Smooth muscle cell (in vitro differentiated cells): ENCODE measurements around the gene TEAD1. TPM values are rescaled to one million over a fixed set of nuclear protein-coding genes. Genes with fewer than 3 reads are reported as not detected.

Experiments
- DNase-seq: peaks from one replicate; lab custom pipeline; 2025; ENCODE audit not compliant: unreplicated experiment; lab: John Stamatoyannopoulos, UW
- H2AFZ ChIP-seq: fragments of 200-600 bp; sonication (generic); 2 replicates; pipeline ENCODE4 v1.6.0; 2016; ENCODE audit warnings: antibody characterized with exemption, low read depth, mild to moderate bottlenecking
- H3F3A ChIP-seq: fragments of 200-600 bp; sonication (generic); 2 replicates; pipeline ENCODE4 v1.6.0; 2017; ENCODE audit warnings: antibody characterized with exemption, low read depth
- H3K27ac ChIP-seq: fragments of 200-600 bp; sonication (generic); 2 replicates; pipeline ENCODE4 v1.5.1; 2016; ENCODE audit warnings: low read depth, mild to moderate bottlenecking
- H3K27me3 ChIP-seq: fragments of 200-600 bp; sonication (generic); 2 replicates; pipeline ENCODE4 v1.6.1; 2016; ENCODE audit warnings: low read depth, mild to moderate bottlenecking
- H3K36me3 ChIP-seq: fragments of 200-600 bp; sonication (generic); 2 replicates; pipeline ENCODE4 v1.5.1; 2016; ENCODE audit warnings: low read depth
- H3K4me1 ChIP-seq: fragments of 200-600 bp; sonication (generic); 2 replicates; pipeline ENCODE4 v1.5.1; 2016; ENCODE audit warnings: low read depth
- H3K4me2 ChIP-seq: fragments of 200-600 bp; sonication (generic); 2 replicates; pipeline ENCODE4 v1.6.0; 2016; ENCODE audit warnings: mild to moderate bottlenecking
- H3K4me3 ChIP-seq: fragments of 200-600 bp; sonication (generic); 2 replicates; pipeline ENCODE4 v1.5.1; 2016; ENCODE audit warnings: mild to moderate bottlenecking
- H3K79me2 ChIP-seq: fragments of 200-600 bp; sonication (generic); 2 replicates; pipeline ENCODE4 v1.6.0; 2016; ENCODE audit warnings: low read depth, mild to moderate bottlenecking
- H3K9ac ChIP-seq: fragments of 200-600 bp; sonication (generic); 2 replicates; pipeline ENCODE4 v1.6.0; 2016; ENCODE audit warnings: low read depth
- H3K9me3 ChIP-seq: fragments of 200-600 bp; sonication (generic); replicated peaks from 2 replicates; pipeline ENCODE4 v1.5.1; 2016; ENCODE audit warnings: low read depth
- H4K20me1 ChIP-seq: fragments of 200-600 bp; sonication (generic); 2 replicates; pipeline ENCODE4 v1.6.0; 2016; ENCODE audit warnings: low read depth
- CTCF ChIP-seq: fragments of 200-600 bp; sonication (generic); IDR thresholded peaks from 2 replicates; pipeline ENCODE4 v1.5.1; 2017; ENCODE audit warnings: borderline replicate concordance, mild to moderate bottlenecking, antibody characterized with exemption; ENCODE audit not compliant: insufficient read depth, poor library complexity, severe bottlenecking
- WGBS: methylation state at CpG from one replicate; pipeline ENCODE4 v1.1.7; 2016; ENCODE audit warnings: low lambda C conversion rate; 5-methylcytosine and 5-hydroxymethylcytosine counted together
- polyA plus RNA-seq: library from polyadenylated mRNA; unstranded; fragments of >200 nt; fragmentation: Nextera tagmentation; extraction: Ambion mirVana; gene quantifications from 2 replicates; pipeline ENCODE4 v1.2.1, GENCODE V29; 2016
- total RNA-seq: library from RNA; depleted of rRNA; stranded (reverse); fragments of >200 nt; gene quantifications from 2 replicates; pipeline ENCODE4 v1.2.3, GENCODE V29; 2014

Gene TEAD1
- total and polyA plus RNA-seq, 2 experiments from 2014 or later: 63.0 to 181 TPM

GRCh38 chr11:12634329-12634728 is 39.9 kb upstream of the TEAD1 start:
- no peak overlapping the region for H3K9ac ChIP-seq
- H3K36me3 ChIP-seq: no peaks in the 10 kb centered on the region
- no peaks in the 10 kb centered on the region for H3K27me3 ChIP-seq
- H3K4me3 ChIP-seq: no peak overlapping the region
- no peaks in the 10 kb centered on the region for H3K9me3 ChIP-seq
- H3K4me2 ChIP-seq: no peak overlapping the region
- H3F3A ChIP-seq: no peaks in the 10 kb centered on the region
- no peak for TF ChIP-seq CTCF
- H3K4me1 ChIP-seq: no peaks in the 10 kb centered on the region
- 100% methylated on average over 1 of the region's 1 CpG for WGBS
- no peaks in the 10 kb centered on the region for H3K79me2 ChIP-seq
- no peak for DNase-seq
- H4K20me1 ChIP-seq: no peaks in the 10 kb centered on the region
- no peak overlapping the region for H2AFZ ChIP-seq
- H3K27ac ChIP-seq: no peak overlapping the region

GRCh38 chr11:12636871-12637410 is 37.3 kb upstream of the TEAD1 start:
- Histone ChIP-seq H3K27me3 (no peaks in the 10 kb centered on the region), H3K4me2 (no peak overlapping the region), H3K9ac (no peak overlapping the region), H3K9me3 (no peaks in the 10 kb centered on the region), H4K20me1 (no peaks in the 10 kb centered on the region), H2AFZ (peak overlapping the region; percentile 13), H3K27ac (no peak overlapping the region), H3K36me3 (no peaks in the 10 kb centered on the region), H3K4me1 (peaks cover 3% of the 10 kb centered on the region), H3K4me3 (no peak overlapping the region), H3F3A (no peaks in the 10 kb centered on the region), H3K79me2 (no peaks in the 10 kb centered on the region)
- 60% methylated on average over 5 of the region's 5 CpGs for WGBS
- DNase-seq: no peak
- no peak for TF ChIP-seq CTCF

DNA sequence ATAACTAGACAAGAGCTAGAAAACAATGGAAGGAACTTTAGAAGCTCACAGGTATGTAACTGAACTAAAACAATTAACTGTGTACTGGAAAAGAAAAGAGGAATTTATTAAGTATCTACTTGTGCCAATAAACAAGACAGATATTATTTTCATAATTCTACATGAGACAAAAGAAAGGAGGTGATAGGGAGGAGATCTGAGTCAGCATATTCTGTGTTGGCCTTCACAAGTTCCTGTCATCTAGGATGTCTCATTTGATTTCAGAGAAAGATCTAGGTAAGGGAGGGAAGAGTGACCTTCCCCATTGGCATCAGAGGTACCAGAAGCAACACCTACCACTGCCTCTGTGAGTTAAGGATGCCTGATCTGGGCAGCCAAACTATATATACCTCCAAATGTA is 34.8 kb upstream of the TEAD1 start:
- Histone ChIP-seq H2AFZ (no peak overlapping the region), H3F3A (no peaks in the 10 kb centered on the region), H3K79me2 (no peaks in the 10 kb centered on the region), H3K9me3 (no peaks in the 10 kb centered on the region), H4K20me1 (no peaks in the 10 kb centered on the region), H3K4me3 (no peak overlapping the region), H3K36me3 (no peaks in the 10 kb centered on the region), H3K4me2 (no peak overlapping the region), H3K27ac (no peak overlapping the region), H3K27me3 (no peaks in the 10 kb centered on the region), H3K4me1 (peaks cover 4% of the 10 kb centered on the region), H3K9ac (no peak overlapping the region)
- no peak for DNase-seq
- no peak for TF ChIP-seq CTCF

DNA sequence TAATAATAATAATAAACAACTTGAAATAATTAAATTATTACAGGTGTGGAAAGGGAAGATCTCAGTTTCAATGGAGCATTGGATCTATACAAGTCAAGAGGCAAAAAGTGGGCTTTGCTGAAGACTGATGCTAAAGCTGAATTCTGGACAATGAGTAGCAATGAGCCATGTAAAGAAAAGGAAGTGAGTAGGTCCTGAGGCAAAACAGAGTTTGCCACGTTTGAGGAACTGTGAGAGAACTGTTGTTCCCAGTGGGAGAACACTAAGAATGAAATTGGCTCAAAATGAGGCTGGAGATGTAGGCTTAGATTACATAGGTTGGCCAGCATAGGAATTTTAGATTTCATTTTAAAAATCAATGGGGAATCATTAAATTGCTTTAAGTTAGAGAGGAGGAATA is 33.9 kb upstream of the TEAD1 start:
- no peak for DNase-seq

More for the DNA sequence above, 33.9 kb upstream of the TEAD1 start:
- no peaks in the 10 kb centered on the region for H3K36me3 ChIP-seq
- no peaks in the 10 kb centered on the region for H4K20me1 ChIP-seq
- H3K9ac ChIP-seq: no peak overlapping the region
- no peak overlapping the region for H2AFZ ChIP-seq
- H3F3A ChIP-seq: no peaks in the 10 kb centered on the region
- H3K27me3 ChIP-seq: no peaks in the 10 kb centered on the region
- 59% methylated on average over 1 of the region's 1 CpG for WGBS
- no peaks in the 10 kb centered on the region for H3K79me2 ChIP-seq
- H3K9me3 ChIP-seq: no peaks in the 10 kb centered on the region
- peaks cover 4% of the 10 kb centered on the region for H3K4me1 ChIP-seq
- H3K27ac ChIP-seq: no peak overlapping the region
- no peak for TF ChIP-seq CTCF
- no peak overlapping the region for H3K4me3 ChIP-seq
- no peak overlapping the region for H3K4me2 ChIP-seq
